ENCODE results near the gene CANT1. TPM values are rescaled to one million over a fixed set of nuclear protein-coding genes. Genes with fewer than 3 reads are reported as not detected.

CANT1 gene
- total RNA-seq, 1 donor from 2014 or later = 33.3 TPM

GRCh38 chr17:79001190-79002020 lies 8.2 kb downstream of the CANT1 start:
- Mint-ChIP-seq H3K36me3 (ENCODE audit: unreplicated experiment) (peaks cover 4% of the 10 kb centered on the region), H3K9me3 (ENCODE audit: unreplicated experiment) (no peaks in the 10 kb centered on the region), H3K27me3 (ENCODE audit: unreplicated experiment) (peaks cover 13% of the 10 kb centered on the region), H3K27ac (ENCODE audit: unreplicated experiment) (no peak overlapping the region), H3K4me3 (ENCODE audit: unreplicated experiment) (no peak overlapping the region), H3K4me1 (ENCODE audit: low read depth, unreplicated experiment) (no peaks in the 10 kb centered on the region)
- DNase-seq = no peak
- TF ChIP-seq CTCF (IDR thresholded peaks at IDR 0.05; ENCODE audit: partially characterized antibody, unreplicated experiment) = no peak

GRCh38 chr17:79000396-79001189 lies 9.0 kb downstream of the CANT1 start:
- Mint-ChIP-seq H3K36me3 (ENCODE audit: unreplicated experiment) (peaks cover 4% of the 10 kb centered on the region), H3K27ac (ENCODE audit: unreplicated experiment) (no peak overlapping the region), H3K4me3 (ENCODE audit: unreplicated experiment) (no peak overlapping the region), H3K9me3 (ENCODE audit: unreplicated experiment) (no peaks in the 10 kb centered on the region), H3K27me3 (ENCODE audit: unreplicated experiment) (peaks cover 16% of the 10 kb centered on the region), H3K4me1 (ENCODE audit: low read depth, unreplicated experiment) (no peaks in the 10 kb centered on the region)
- no peak for TF ChIP-seq CTCF (IDR thresholded peaks at IDR 0.05; ENCODE audit: partially characterized antibody, unreplicated experiment)
- DNase-seq = no peak

- TF ChIP-seq CTCF (IDR thresholded peaks at IDR 0.05; ENCODE audit: partially characterized antibody, unreplicated experiment) = no peak
- Mint-ChIP-seq H3K27me3 (ENCODE audit: unreplicated experiment) (peaks cover 16% of the 10 kb centered on the region), H3K4me1 (ENCODE audit: low read depth, unreplicated experiment) (no peaks in the 10 kb centered on the region), H3K36me3 (ENCODE audit: unreplicated experiment) (peaks cover 4% of the 10 kb centered on the region), H3K4me3 (ENCODE audit: unreplicated experiment) (no peak overlapping the region), H3K27ac (ENCODE audit: unreplicated experiment) (no peak overlapping the region), H3K9me3 (ENCODE audit: unreplicated experiment) (no peaks in the 10 kb centered on the region)
- no peak for DNase-seq
Observed at GRCh38 chr17:78999947-79000395, 9.6 kb downstream of the CANT1 start.

GRCh38 chr17:78999056-78999768 lies 10.4 kb downstream of the CANT1 start:
- Mint-ChIP-seq H3K36me3 (ENCODE audit: unreplicated experiment) (peaks cover 4% of the 10 kb centered on the region), H3K4me3 (ENCODE audit: unreplicated experiment) (no peak overlapping the region), H3K9me3 (ENCODE audit: unreplicated experiment) (no peaks in the 10 kb centered on the region), H3K4me1 (ENCODE audit: low read depth, unreplicated experiment) (no peaks in the 10 kb centered on the region), H3K27me3 (ENCODE audit: unreplicated experiment) (peaks cover 16% of the 10 kb centered on the region), H3K27ac (ENCODE audit: unreplicated experiment) (no peak overlapping the region)
- TF ChIP-seq CTCF (IDR thresholded peaks at IDR 0.05; ENCODE audit: partially characterized antibody, unreplicated experiment) = no peak
- no peak for DNase-seq

All from glutamatergic neuron (in vitro differentiated cells).